Duodenal mucosa (tissue), 2 donors: ENCODE results near the gene LIG3.
"Not testable (repeated sequence)": the region's sequence is repeated elsewhere in the genome, so short reads cannot be mapped to it uniquely, and the experiment has no call there.

ENCODE experiments used
- H3K27ac ChIP-seq: one replicate; pipeline ENCODE4 v1.7.0; 2013; ENCODE audit warnings: low read depth, low read length
- H3K27me3 ChIP-seq, 2 donors: one replicate each; pipeline ENCODE4 v1.7.0; 2013; ENCODE audit warnings: low read length in 2 of 2, control low read depth in 1 of 2; ENCODE audit not compliant: insufficient read depth in 2 of 2, control insufficient read depth in 1 of 2
- H3K36me3 ChIP-seq, 2 donors: one replicate each; pipeline ENCODE4 v1.7.0; 2013; ENCODE audit warnings: low read length in 2 of 2, control low read depth in 1 of 2; ENCODE audit not compliant: insufficient read depth in 2 of 2, control insufficient read depth in 1 of 2
- H3K4me1 ChIP-seq, 2 donors: one replicate each; pipeline ENCODE4 v1.7.0; 2013; ENCODE audit warnings: low read length in 2 of 2, control low read depth in 1 of 2; ENCODE audit not compliant: insufficient read depth in 2 of 2, control insufficient read depth in 1 of 2
- H3K4me3 ChIP-seq, 2 donors: one replicate each; pipeline ENCODE4 v1.7.0; 2013; ENCODE audit warnings: low read length in 2 of 2, low read depth in 1 of 2
- H3K9ac ChIP-seq, 2 donors: one replicate each; pipeline ENCODE4 v1.7.0; 2013; ENCODE audit warnings: low read length in 2 of 2, low read depth in 1 of 2
- H3K9me3 ChIP-seq, 2 donors: one replicate each; pipeline ENCODE4 v1.7.0; 2013; ENCODE audit warnings: low read length in 2 of 2, control low read depth in 1 of 2; ENCODE audit not compliant: control insufficient read depth in 1 of 2

LIG3 gene

GRCh38 chr17:34999456-34999855 is 19.1 kb downstream of the LIG3 start:
- H3K9me3 ChIP-seq: no peaks in the 10 kb centered on the region
- H3K9ac ChIP-seq: no peak overlapping the region
- no peaks in the 10 kb centered on the region for H3K27me3 ChIP-seq
- H3K4me1 ChIP-seq: peaks cover 10 to 18% of the 10 kb centered on the region in 2 donors
- H3K4me3 ChIP-seq: no peak overlapping the region
- no peak overlapping the region for H3K27ac ChIP-seq
- peaks cover 22 to 78% of the 10 kb centered on the region in 2 donors for H3K36me3 ChIP-seq

- not testable (repeated sequence) for H3K9me3 ChIP-seq, H3K27me3 ChIP-seq, H3K9ac ChIP-seq, H3K4me3 ChIP-seq, H3K27ac ChIP-seq
- peaks cover 10 to 18% of the 10 kb centered on the region in 2 donors for H3K4me1 ChIP-seq
- H3K36me3 ChIP-seq: peaks cover 19 to 65% of the 10 kb centered on the region in 2 donors
These were observed 20.7 kb downstream of the LIG3 start for GRCh38 chr17:35000965-35001364.

DNA sequence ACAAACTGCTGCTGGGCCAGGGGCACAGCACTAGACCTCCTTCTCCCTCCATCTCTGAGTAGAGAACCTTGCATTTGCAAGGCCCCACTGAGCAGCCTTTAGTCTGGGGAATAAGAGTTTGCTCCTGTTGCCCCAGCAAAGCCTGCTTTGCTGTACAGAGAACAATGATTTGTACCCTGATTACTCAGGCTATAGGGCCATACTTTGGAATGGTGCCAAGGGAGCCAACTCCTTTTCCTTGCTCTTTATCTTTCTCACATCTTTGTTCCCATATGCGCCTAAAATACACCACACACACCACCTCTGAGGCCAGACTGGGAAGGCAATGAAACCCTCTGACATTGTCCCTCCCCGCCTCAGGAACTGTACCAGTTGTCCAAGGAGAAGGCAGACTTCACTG is 21.2 kb downstream of the LIG3 start:
- H3K4me1 ChIP-seq: peaks cover 10 to 18% of the 10 kb centered on the region in 2 donors

GRCh38 chr17:35002876-35003551 is 22.7 kb downstream of the LIG3 start:
- Histone ChIP-seq H3K27ac (no peak overlapping the region), H3K4me3 (no peak overlapping the region), H3K27me3 (no peaks in the 10 kb centered on the region), H3K36me3 (peaks cover 23 to 63% of the 10 kb centered on the region in 2 donors), H3K9ac (no peak overlapping the region), H3K4me1 (peaks cover 5 to 9% of the 10 kb centered on the region in 2 donors), H3K9me3 (no peaks in the 10 kb centered on the region)

More for the DNA sequence above, 21.2 kb downstream of the LIG3 start:
- Histone ChIP-seq H3K27ac (no peak overlapping the region), H3K27me3 (no peaks in the 10 kb centered on the region), H3K4me3 (no peak overlapping the region), H3K9ac (no peak overlapping the region), H3K9me3 (no peaks in the 10 kb centered on the region), H3K36me3 (peaks cover 23 to 59% of the 10 kb centered on the region in 2 donors)

DNA sequence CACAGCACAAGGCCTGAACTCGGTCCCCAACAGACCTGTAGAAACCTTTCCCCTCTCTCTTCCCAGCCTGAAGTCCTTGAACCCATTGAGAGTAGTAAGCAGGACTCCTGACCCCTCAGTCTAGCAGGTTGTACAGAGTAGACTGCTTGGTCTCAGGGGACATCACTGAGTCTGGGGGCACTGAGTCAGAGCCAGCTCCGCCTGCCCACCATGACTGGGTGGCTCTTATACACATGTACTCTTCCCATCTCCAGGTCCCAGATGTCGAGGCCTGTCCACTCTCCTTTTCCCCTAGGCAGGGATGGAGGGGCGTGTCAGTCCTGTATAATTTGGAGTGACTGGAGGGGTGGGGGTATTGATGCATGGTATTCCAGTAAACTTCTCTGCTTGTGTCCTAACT is 23.5 kb downstream of the LIG3 start:
- H3K9me3 ChIP-seq: no peaks in the 10 kb centered on the region
- H3K27me3 ChIP-seq: no peaks in the 10 kb centered on the region
- H3K4me3 ChIP-seq: no peak overlapping the region
- peaks cover 23 to 56% of the 10 kb centered on the region in 2 donors for H3K36me3 ChIP-seq
- H3K27ac ChIP-seq: no peak overlapping the region
- peaks cover 5% of the 10 kb centered on the region in 2 donors for H3K4me1 ChIP-seq
- no peak overlapping the region for H3K9ac ChIP-seq

DNA sequence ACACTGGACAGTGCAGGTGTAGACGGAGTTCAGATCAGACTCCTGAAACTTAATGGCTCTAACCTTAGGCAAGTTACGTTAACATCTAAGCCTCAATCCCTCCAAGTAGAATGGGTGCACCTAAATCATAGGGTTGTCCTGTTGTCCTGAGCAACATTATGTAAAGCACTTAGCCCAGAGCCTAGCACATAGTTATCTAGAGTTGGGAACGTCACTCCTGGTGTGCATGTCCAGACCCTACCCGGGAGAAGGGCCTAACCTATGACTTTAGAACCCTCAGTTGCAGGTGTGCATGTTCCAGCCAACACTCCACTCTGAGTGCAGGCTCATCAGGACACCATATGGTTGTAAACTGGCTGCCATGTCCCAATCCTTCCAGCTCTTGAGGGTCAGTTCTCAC is 26.0 kb downstream of the LIG3 start:
- Histone ChIP-seq H3K36me3 (peaks cover 38 to 62% of the 10 kb centered on the region in 2 donors), H3K27me3 (no peaks in the 10 kb centered on the region), H3K9me3 (no peaks in the 10 kb centered on the region), H3K27ac (no peak overlapping the region), H3K9ac (no peak overlapping the region), H3K4me1 (peaks cover 3 to 4% of the 10 kb centered on the region in 2 donors), H3K4me3 (no peak overlapping the region)

GRCh38 chr17:35006961-35007360 is 26.6 kb downstream of the LIG3 start:
- Histone ChIP-seq H3K4me1 (no peaks in the 10 kb centered on the region), H3K9ac (no peak overlapping the region), H3K27ac (no peak overlapping the region), H3K9me3 (no peaks in the 10 kb centered on the region), H3K27me3 (no peaks in the 10 kb centered on the region), H3K4me3 (no peak overlapping the region), H3K36me3 (peaks cover 36 to 62% of the 10 kb centered on the region in 2 donors)

DNA sequence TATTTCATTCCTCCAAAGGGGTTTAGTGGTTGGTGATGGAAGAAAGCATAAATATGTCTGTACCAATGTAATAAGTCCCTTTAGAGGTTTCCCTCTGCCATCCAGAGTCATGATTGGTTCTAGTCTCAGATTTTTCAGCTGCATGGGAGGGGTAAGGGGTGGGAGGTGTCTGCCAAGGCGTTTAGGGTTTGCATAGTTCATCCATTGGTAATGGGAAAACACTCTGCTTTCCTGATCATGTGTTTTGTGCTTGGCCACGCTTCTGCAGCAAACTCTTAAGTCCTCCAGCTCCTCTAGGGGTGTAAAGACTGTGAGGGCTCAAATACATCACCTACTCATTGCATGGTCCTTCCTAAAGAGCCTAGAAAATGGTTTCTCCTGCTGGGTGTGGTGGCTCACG is 29.8 kb downstream of the LIG3 start:
- Histone ChIP-seq H3K27me3 (no peaks in the 10 kb centered on the region), H3K4me3 (no peak overlapping the region), H3K36me3 (peaks cover 32 to 67% of the 10 kb centered on the region in 2 donors), H3K9me3 (no peaks in the 10 kb centered on the region), H3K27ac (no peak overlapping the region), H3K9ac (no peak overlapping the region), H3K4me1 (no peaks in the 10 kb centered on the region)

- no peaks in the 10 kb centered on the region for H3K27me3 ChIP-seq
- no peaks in the 10 kb centered on the region for H3K4me1 ChIP-seq
- no peak overlapping the region for H3K9ac ChIP-seq
- peaks cover 42 to 83% of the 10 kb centered on the region in 2 donors for H3K36me3 ChIP-seq
- no peak overlapping the region for H3K27ac ChIP-seq
- H3K4me3 ChIP-seq: no peak overlapping the region
- H3K9me3 ChIP-seq: no peaks in the 10 kb centered on the region
These were observed 31.4 kb downstream of the LIG3 start for GRCh38 chr17:35011671-35012216.

DNA sequence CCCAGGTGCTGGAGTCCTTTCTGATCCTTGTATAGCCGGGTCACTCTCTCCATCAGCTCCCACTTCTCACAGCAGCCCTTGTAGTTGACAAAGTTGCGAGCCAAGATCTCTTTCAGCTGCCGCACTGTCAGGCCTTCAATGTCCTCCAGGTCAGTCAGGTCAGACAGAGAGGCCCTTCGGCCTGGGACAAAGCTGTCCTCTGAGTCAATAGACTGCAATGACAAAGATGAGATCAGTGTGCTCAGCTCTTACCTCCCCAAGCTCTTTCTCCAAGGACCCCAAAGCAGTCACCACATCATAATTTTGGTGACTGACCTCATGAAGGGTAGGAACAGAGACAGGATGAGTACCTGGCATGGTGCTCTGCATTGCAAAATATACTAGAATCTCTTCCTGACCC is 36.1 kb downstream of the LIG3 start:
- peaks cover 48 to 89% of the 10 kb centered on the region in 2 donors for H3K36me3 ChIP-seq
- H3K27ac ChIP-seq: no peak overlapping the region
- H3K27me3 ChIP-seq: no peaks in the 10 kb centered on the region
- H3K4me1 ChIP-seq: peaks cover 0 to 4% of the 10 kb centered on the region in 2 donors
- H3K9me3 ChIP-seq: no peaks in the 10 kb centered on the region
- H3K4me3 ChIP-seq: no peak overlapping the region
- H3K9ac ChIP-seq: no peak overlapping the region
